ENCODE measurements around the gene LAMA3. TPM values are rescaled to one million over a fixed set of nuclear protein-coding genes. Genes with fewer than 3 reads are reported as not detected.

LAMA3 gene
- total RNA-seq, 1 donor from 2014 or later, result 8.4 TPM

DNA sequence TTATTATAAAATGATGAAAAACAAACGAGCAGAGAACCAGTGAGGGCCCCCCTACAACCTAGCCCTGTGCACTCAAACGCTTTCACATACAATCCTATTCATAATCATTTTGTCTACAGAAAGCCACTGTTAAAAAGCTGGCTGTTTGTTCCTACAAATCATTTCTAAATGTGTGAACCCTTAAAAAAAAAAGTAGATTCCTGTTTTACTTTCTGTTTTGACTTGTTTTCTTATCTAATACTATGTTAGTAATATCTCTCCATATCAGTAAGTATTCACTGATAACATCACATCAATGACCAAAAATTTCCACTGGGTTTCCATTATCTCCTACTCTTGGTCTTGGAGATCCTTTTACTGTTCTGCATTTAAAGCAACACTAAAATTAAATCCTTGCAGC is 196.5 kb downstream of the LAMA3 start:
- Histone ChIP-seq H3K9ac (ENCODE audit: low read depth in 1 of 3, low read length in 3 of 3) (no peak overlapping the region), H3K9me3 (ENCODE audit: control insufficient read depth in 3 of 3, low read length in 3 of 3) (no peaks in the 10 kb centered on the region), H3K36me3 (ENCODE audit: control insufficient read depth in 3 of 3, insufficient read depth in 3 of 3, low read length in 3 of 3) (no peaks in the 10 kb centered on the region), H3K4me3 (ENCODE audit: low read length in 3 of 3) (no peak overlapping the region), H3K4me1 (ENCODE audit: control insufficient read depth in 3 of 3, insufficient read depth in 3 of 3, low read length in 3 of 3) (no peaks in the 10 kb centered on the region), H3K27ac (ENCODE audit: low read depth, low read length) (no peak overlapping the region), H3K27me3 (ENCODE audit: control insufficient read depth in 3 of 3, insufficient read depth in 3 of 3, low read length in 3 of 3) (no peaks in the 10 kb centered on the region)

DNA sequence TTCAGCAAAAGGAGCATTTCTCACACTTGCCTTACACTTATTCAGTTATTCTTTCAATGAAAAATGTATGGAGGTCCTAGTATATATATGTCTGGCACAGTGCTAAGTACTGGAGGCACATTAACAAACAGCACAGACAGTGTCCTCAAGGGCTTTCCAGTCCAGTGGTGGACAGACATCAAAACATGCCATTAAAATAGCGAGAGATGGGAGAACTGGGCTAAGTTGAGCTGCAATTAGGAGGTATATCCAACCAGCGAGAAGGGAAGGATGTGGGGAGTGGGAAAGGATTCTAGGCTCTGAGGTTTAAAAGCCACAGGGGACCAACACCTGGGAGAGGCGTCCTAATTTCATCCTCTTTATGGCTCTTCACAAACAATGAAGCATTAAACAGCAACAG is 197.8 kb downstream of the LAMA3 start:
- Histone ChIP-seq H3K27me3 (ENCODE audit: control insufficient read depth in 3 of 3, insufficient read depth in 3 of 3, low read length in 3 of 3) (no peaks in the 10 kb centered on the region), H3K9me3 (ENCODE audit: control insufficient read depth in 3 of 3, low read length in 3 of 3) (no peaks in the 10 kb centered on the region), H3K4me1 (ENCODE audit: control insufficient read depth in 3 of 3, insufficient read depth in 3 of 3, low read length in 3 of 3) (no peaks in the 10 kb centered on the region), H3K27ac (ENCODE audit: low read depth, low read length) (no peak overlapping the region), H3K36me3 (ENCODE audit: control insufficient read depth in 3 of 3, insufficient read depth in 3 of 3, low read length in 3 of 3) (no peaks in the 10 kb centered on the region), H3K9ac (ENCODE audit: low read depth in 1 of 3, low read length in 3 of 3) (no peak overlapping the region), H3K4me3 (ENCODE audit: low read length in 3 of 3) (no peak overlapping the region)

DNA sequence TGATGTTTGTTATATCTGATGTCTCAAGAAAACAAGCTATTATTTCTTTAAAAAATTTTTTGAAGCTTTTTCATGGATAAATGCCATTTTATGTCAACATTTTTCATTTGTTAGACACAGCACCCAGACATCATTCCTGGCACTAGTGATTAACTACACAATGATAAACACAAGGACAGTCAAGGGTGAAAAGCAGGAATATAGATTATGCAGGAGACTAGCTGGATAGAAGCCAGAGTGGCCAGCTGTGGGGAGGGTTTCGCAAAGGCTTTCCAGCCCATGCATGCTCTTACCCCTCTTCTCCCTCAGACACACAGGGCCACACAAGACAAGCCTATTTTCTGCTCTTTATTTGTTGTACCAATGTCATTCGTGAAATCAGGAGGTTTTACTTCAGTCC is 198.2 kb downstream of the LAMA3 start:
- no peaks in the 10 kb centered on the region for H3K27me3 ChIP-seq (ENCODE audit: control insufficient read depth in 3 of 3, insufficient read depth in 3 of 3, low read length in 3 of 3)
- no peaks in the 10 kb centered on the region for H3K36me3 ChIP-seq (ENCODE audit: control insufficient read depth in 3 of 3, insufficient read depth in 3 of 3, low read length in 3 of 3)
- no peak overlapping the region for H3K27ac ChIP-seq (ENCODE audit: low read depth, low read length)
- no peak overlapping the region for H3K9ac ChIP-seq (ENCODE audit: low read depth in 1 of 3, low read length in 3 of 3)
- H3K9me3 ChIP-seq (ENCODE audit: control insufficient read depth in 3 of 3, low read length in 3 of 3), result no peaks in the 10 kb centered on the region
- no peak overlapping the region for H3K4me3 ChIP-seq (ENCODE audit: low read length in 3 of 3)
- H3K4me1 ChIP-seq (ENCODE audit: control insufficient read depth in 3 of 3, insufficient read depth in 3 of 3, low read length in 3 of 3), result no peaks in the 10 kb centered on the region

DNA sequence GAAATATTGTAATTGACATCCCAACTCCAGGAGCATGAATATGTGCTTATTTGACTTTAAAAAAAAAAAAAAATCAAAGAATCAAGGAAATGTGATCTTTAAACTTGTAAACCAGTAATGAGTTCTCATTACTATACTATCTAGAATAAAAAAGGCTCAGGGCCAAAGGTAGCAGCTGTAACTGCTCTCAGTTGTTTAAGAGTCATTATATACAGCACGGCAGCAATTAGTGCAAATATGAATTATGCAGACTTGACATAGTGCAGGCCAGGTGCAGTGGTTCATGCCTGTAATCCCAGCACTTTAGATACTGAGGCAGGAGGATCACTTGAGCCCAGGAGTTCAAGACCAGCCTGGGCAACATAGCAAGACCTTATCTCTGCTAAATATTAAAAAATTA is 199.6 kb downstream of the LAMA3 start:
- no peaks in the 10 kb centered on the region for H3K36me3 ChIP-seq (ENCODE audit: control insufficient read depth in 3 of 3, insufficient read depth in 3 of 3, low read length in 3 of 3)
- H3K9me3 ChIP-seq (ENCODE audit: control insufficient read depth in 3 of 3, low read length in 3 of 3), result no peaks in the 10 kb centered on the region
- no peak overlapping the region for H3K27ac ChIP-seq (ENCODE audit: low read depth, low read length)
- H3K9ac ChIP-seq (ENCODE audit: low read depth in 1 of 3, low read length in 3 of 3), result no peak overlapping the region
- H3K4me3 ChIP-seq (ENCODE audit: low read length in 3 of 3), result no peak overlapping the region
- no peaks in the 10 kb centered on the region for H3K27me3 ChIP-seq (ENCODE audit: control insufficient read depth in 3 of 3, insufficient read depth in 3 of 3, low read length in 3 of 3)
- H3K4me1 ChIP-seq (ENCODE audit: control insufficient read depth in 3 of 3, insufficient read depth in 3 of 3, low read length in 3 of 3), result no peaks in the 10 kb centered on the region

DNA sequence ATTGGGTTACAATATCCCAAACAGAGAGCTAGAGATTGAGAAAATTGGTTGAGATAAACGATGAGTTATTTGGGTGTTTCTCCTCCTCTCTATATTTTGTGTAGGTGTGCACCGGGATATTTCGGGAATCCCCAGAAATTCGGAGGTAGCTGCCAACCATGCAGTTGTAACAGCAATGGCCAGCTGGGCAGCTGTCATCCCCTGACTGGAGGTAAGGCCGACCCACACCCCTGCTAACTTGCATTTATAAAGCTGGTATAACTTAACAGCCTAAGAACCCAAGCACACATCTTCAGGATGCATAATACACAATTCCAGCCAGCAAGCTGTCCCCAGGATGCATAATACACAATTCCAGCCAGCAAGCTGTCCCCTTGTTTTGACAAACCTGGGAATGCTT is 200.7 kb downstream of the LAMA3 start:
- Histone ChIP-seq H3K27me3 (ENCODE audit: control insufficient read depth in 3 of 3, insufficient read depth in 3 of 3, low read length in 3 of 3) (no peaks in the 10 kb centered on the region), H3K9me3 (ENCODE audit: control insufficient read depth in 3 of 3, low read length in 3 of 3) (no peaks in the 10 kb centered on the region), H3K4me3 (ENCODE audit: low read length in 3 of 3) (no peak overlapping the region), H3K36me3 (ENCODE audit: control insufficient read depth in 3 of 3, insufficient read depth in 3 of 3, low read length in 3 of 3) (no peaks in the 10 kb centered on the region), H3K4me1 (ENCODE audit: control insufficient read depth in 3 of 3, insufficient read depth in 3 of 3, low read length in 3 of 3) (no peaks in the 10 kb centered on the region), H3K9ac (ENCODE audit: low read depth in 1 of 3, low read length in 3 of 3) (no peak overlapping the region), H3K27ac (ENCODE audit: low read depth, low read length) (no peak overlapping the region)

DNA sequence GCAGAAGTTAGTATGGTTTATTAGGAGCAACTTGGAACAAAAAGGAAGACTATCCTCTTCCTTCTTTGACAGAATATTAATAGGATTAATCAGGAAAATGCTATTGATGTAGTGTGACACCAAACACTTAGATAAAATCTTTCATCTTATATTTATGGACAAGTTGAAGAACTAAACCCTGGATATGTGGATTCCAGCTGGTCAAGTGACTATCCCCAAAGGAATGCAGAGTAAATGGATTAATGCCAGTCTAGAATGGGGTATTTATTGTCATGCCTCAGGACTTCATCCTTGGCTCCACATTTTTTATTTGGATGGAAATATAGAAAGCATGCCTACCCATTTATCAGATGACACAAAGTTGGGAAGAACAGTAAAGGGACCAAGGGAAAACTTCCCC is 201.3 kb downstream of the LAMA3 start:
- no peaks in the 10 kb centered on the region for H3K36me3 ChIP-seq (ENCODE audit: control insufficient read depth in 3 of 3, insufficient read depth in 3 of 3, low read length in 3 of 3)
- no peaks in the 10 kb centered on the region for H3K9me3 ChIP-seq (ENCODE audit: control insufficient read depth in 3 of 3, low read length in 3 of 3)
- no peaks in the 10 kb centered on the region for H3K27me3 ChIP-seq (ENCODE audit: control insufficient read depth in 3 of 3, insufficient read depth in 3 of 3, low read length in 3 of 3)
- no peaks in the 10 kb centered on the region for H3K4me1 ChIP-seq (ENCODE audit: control insufficient read depth in 3 of 3, insufficient read depth in 3 of 3, low read length in 3 of 3)
- no peak overlapping the region for H3K4me3 ChIP-seq (ENCODE audit: low read length in 3 of 3)
- no peak overlapping the region for H3K27ac ChIP-seq (ENCODE audit: low read depth, low read length)
- no peak overlapping the region for H3K9ac ChIP-seq (ENCODE audit: low read depth in 1 of 3, low read length in 3 of 3)

DNA sequence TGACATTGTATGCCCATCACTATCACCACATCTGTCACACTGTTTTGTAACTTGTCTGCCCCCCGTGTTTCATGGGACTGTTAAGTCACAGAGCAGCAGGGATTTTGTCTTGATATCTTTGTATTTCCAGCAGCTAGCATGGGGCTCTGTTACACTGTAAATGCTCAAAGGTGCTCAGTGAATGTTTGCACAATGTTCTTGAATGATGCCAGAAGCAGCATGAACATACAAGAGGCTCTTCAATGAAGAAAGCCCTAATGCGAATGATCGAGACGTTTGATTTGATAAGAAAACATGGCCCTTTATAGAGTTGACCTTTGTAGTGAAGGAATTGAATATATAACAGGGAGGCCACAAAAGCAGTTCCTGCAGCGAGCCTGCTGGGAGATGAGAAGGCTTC is 204.4 kb downstream of the LAMA3 start:
- no peak overlapping the region for H3K9ac ChIP-seq (ENCODE audit: low read depth in 1 of 3, low read length in 3 of 3)
- H3K4me3 ChIP-seq (ENCODE audit: low read length in 3 of 3), result no peak overlapping the region
- no peaks in the 10 kb centered on the region for H3K4me1 ChIP-seq (ENCODE audit: control insufficient read depth in 3 of 3, insufficient read depth in 3 of 3, low read length in 3 of 3)
- no peaks in the 10 kb centered on the region for H3K9me3 ChIP-seq (ENCODE audit: control insufficient read depth in 3 of 3, low read length in 3 of 3)
- no peaks in the 10 kb centered on the region for H3K27me3 ChIP-seq (ENCODE audit: control insufficient read depth in 3 of 3, insufficient read depth in 3 of 3, low read length in 3 of 3)
- no peaks in the 10 kb centered on the region for H3K36me3 ChIP-seq (ENCODE audit: control insufficient read depth in 3 of 3, insufficient read depth in 3 of 3, low read length in 3 of 3)
- H3K27ac ChIP-seq (ENCODE audit: low read depth, low read length), result no peak overlapping the region

DNA sequence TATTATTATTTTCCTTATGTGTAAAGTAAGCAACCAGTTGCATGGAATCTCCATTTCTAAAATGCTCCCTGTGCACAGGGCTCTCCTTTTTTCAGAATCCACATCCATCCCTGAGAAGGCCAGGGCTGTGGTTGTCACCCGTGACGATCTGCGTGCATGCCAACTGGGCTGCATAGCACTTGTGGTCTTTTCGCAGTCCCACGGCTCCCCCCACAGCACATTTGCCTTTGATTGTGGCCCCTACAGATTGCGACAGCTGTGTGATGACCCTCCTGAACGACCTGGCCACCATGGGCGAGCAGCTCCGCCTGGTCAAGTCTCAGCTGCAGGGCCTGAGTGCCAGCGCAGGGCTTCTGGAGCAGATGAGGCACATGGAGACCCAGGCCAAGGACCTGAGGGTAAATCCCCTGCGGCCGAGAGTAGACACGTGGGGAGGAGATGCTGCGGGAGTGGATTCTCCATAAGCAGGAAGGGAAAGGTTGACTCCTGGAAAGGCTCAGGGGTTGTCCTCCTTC is 205.5 kb downstream of the LAMA3 start:
- Histone ChIP-seq H3K4me3 (ENCODE audit: low read length in 3 of 3) (no peak overlapping the region), H3K4me1 (ENCODE audit: control insufficient read depth in 3 of 3, insufficient read depth in 3 of 3, low read length in 3 of 3) (no peaks in the 10 kb centered on the region), H3K9me3 (ENCODE audit: control insufficient read depth in 3 of 3, low read length in 3 of 3) (no peaks in the 10 kb centered on the region), H3K36me3 (ENCODE audit: control insufficient read depth in 3 of 3, insufficient read depth in 3 of 3, low read length in 3 of 3) (no peaks in the 10 kb centered on the region), H3K9ac (ENCODE audit: low read depth in 1 of 3, low read length in 3 of 3) (no peak overlapping the region), H3K27me3 (ENCODE audit: control insufficient read depth in 3 of 3, insufficient read depth in 3 of 3, low read length in 3 of 3) (no peaks in the 10 kb centered on the region), H3K27ac (ENCODE audit: low read depth, low read length) (no peak overlapping the region)

DNA sequence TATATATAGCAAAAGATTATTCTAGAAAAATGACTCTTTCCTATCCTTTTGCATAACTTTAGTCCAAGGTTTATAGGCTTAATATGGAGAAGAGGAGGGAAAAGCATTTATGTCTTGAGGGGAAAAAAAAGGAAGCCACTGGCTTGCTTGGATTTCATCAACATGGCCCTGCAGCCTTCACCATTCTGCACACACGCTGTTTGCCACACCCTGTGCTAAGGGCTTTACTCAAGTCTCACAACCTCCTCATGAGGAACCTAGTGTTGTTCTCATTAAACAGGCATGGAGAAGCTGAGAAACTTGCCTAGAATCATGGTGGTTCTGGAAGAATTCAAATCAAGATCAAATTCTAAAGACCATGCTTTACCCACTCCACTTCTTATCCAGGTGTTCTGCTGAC is 208.0 kb downstream of the LAMA3 start:
- H3K27ac ChIP-seq (ENCODE audit: low read depth, low read length), result no peak overlapping the region
- peaks cover 0 to 6% (median 0%) of the 10 kb centered on the region in 3 donors for H3K4me1 ChIP-seq (ENCODE audit: control insufficient read depth in 3 of 3, insufficient read depth in 3 of 3, low read length in 3 of 3)
- no peaks in the 10 kb centered on the region for H3K27me3 ChIP-seq (ENCODE audit: control insufficient read depth in 3 of 3, insufficient read depth in 3 of 3, low read length in 3 of 3)
- no peaks in the 10 kb centered on the region for H3K36me3 ChIP-seq (ENCODE audit: control insufficient read depth in 3 of 3, insufficient read depth in 3 of 3, low read length in 3 of 3)
- H3K9me3 ChIP-seq (ENCODE audit: control insufficient read depth in 3 of 3, low read length in 3 of 3), result no peaks in the 10 kb centered on the region
- H3K4me3 ChIP-seq (ENCODE audit: low read length in 3 of 3), result no peak overlapping the region
- no peak overlapping the region for H3K9ac ChIP-seq (ENCODE audit: low read depth in 1 of 3, low read length in 3 of 3)

DNA sequence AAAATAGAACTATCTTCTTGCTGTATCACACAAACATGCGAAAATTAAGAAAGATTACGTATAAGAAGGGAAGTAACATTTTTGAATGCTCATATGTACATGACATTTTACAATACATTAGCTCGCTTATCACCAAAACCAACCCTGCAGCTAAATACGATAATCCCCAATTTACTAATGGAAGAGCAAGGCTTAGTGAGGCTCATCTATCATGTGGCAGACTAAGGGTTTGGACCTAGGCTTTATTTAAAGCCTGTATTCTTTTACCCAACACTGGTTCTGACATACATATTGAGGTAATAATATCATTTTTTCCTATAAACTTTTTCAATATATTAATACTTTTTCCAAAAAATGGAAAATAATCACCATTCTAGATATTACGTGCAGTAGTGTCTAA is 208.5 kb downstream of the LAMA3 start:
- H3K36me3 ChIP-seq (ENCODE audit: control insufficient read depth in 3 of 3, insufficient read depth in 3 of 3, low read length in 3 of 3), result no peaks in the 10 kb centered on the region
- H3K9ac ChIP-seq (ENCODE audit: low read depth in 1 of 3, low read length in 3 of 3), result no peak overlapping the region

DNA sequence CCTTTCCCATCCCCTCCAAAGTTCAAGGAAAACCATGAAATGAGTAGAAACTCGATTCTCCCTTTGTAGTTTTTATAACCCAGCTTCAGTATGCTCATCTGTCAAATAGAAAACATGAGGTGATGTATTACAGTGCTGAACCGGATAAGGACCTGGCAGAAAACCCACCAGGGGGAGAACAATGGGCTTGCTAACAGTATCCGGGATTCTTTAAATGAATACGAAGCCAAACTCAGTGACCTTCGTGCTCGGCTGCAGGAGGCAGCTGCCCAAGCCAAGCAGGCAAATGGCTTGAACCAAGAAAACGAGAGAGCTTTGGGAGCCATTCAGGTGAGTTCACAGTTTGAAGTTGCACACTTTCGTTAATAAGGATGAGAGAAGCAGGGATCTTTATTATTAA is 211.7 kb downstream of the LAMA3 start:
- Histone ChIP-seq H3K9ac (ENCODE audit: low read depth in 1 of 3, low read length in 3 of 3) (no peak overlapping the region), H3K36me3 (ENCODE audit: control insufficient read depth in 3 of 3, insufficient read depth in 3 of 3, low read length in 3 of 3) (no peaks in the 10 kb centered on the region), H3K27me3 (ENCODE audit: control insufficient read depth in 3 of 3, insufficient read depth in 3 of 3, low read length in 3 of 3) (no peaks in the 10 kb centered on the region)

More for the DNA sequence above, 208.5 kb downstream of the LAMA3 start:
- Histone ChIP-seq H3K4me1 (ENCODE audit: control insufficient read depth in 3 of 3, insufficient read depth in 3 of 3, low read length in 3 of 3) (peaks cover 0 to 6% (median 0%) of the 10 kb centered on the region in 3 donors), H3K27me3 (ENCODE audit: control insufficient read depth in 3 of 3, insufficient read depth in 3 of 3, low read length in 3 of 3) (no peaks in the 10 kb centered on the region), H3K9me3 (ENCODE audit: control insufficient read depth in 3 of 3, low read length in 3 of 3) (no peaks in the 10 kb centered on the region), H3K4me3 (ENCODE audit: low read length in 3 of 3) (no peak overlapping the region), H3K27ac (ENCODE audit: low read depth, low read length) (no peak overlapping the region)

More for the DNA sequence above, 211.7 kb downstream of the LAMA3 start:
- Histone ChIP-seq H3K9me3 (ENCODE audit: control insufficient read depth in 3 of 3, low read length in 3 of 3) (no peaks in the 10 kb centered on the region), H3K4me3 (ENCODE audit: low read length in 3 of 3) (no peak overlapping the region), H3K27ac (ENCODE audit: low read depth, low read length) (no peak overlapping the region), H3K4me1 (ENCODE audit: control insufficient read depth in 3 of 3, insufficient read depth in 3 of 3, low read length in 3 of 3) (peaks cover 0 to 6% (median 0%) of the 10 kb centered on the region in 3 donors)

Measured in skeletal muscle tissue (tissue), 4 donors.